HTR-8/SVneo (cell line): Measurements from ENCODE around the gene EML4.

ENCODE experiments used
- DNase-seq: peaks from one replicate; pipeline ENCODE4 v3.0.0; 2011; ENCODE audit warnings: low spot score, mixed read lengths; ENCODE audit not compliant: insufficient read length
- FAIRE-seq: peaks from 2 replicates; lab custom pipeline; 2011; peaks lifted over from hg19 to GRCh38; lab: Jason Lieb, UNC

The EML4 gene

DNA sequence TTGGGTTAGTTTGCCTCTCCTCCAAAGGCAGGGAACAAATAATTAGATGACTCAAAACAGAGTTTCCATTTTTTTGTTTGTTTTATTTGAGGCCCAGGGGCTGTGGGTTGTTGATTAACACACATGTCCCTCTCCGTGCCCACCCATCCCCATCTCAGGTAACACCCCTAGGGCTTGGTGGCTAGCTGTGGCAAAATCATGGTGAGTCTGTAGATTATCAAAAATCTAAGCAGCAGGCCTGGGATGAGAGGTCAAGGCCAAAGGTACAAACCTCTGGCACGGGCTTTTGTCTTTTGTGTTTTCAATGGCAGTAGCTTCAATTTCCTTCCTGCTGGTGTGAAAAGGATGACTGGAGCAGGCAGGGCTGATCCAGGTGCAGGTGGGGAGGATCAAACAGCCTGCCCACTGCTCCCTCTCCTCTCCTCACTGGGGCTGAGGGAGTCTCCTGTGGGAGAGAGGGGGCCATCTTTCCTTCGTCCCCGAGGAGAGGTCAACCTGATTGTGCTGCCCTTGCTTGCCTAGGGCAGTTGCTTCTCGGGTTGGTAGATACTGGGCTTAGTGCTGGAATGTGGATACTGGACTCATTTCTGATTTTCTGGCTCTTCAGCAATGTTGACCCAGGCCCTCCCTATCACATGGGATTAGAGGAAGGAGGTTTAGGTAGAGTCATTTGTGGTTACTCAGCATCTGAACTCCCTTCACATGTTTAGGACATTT lies 31.9 kb upstream of the EML4 start:
- no peak for FAIRE-seq
- no peak for DNase-seq

DNA sequence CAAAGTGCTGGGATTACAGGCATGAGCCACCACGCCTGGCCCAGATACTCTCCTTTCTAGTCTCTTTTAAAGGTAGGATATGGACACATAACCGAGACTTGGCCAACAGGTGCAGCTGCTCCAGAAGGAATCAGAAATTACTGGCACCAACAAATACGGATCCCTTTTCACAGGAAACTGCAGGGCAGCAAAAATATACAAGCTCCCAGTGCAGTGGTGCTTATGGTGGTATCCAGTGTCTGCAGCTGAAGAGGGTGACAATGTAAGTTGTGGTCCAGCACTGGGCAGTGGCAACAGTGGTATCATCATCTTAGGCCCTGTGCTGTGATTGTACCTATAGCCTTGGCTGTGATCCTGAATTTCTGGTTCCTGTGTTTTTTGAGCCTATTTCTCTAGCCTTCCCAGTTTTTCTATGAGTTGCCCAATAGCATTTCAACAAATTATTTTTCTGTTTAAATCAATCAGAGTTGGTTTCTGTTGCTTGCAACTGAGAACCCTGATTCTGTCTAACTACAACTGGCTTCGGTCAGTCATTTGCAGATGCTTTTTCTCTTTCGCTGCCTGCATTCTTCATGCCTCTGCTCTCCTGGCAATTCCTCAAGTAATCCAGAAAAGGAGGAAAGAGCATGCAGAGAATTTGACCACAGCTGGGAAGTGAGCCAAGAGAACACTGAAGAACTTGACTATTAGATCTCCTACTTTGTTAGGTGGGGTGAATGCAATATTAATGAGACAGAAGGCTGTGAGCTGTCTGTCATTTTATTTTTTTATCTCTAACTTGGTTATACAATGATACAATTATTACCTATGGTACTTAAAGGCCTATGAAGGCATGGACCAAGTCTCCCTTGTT lies 30.8 kb upstream of the EML4 start:
- DNase-seq (peak; percentile 67), FAIRE-seq (no peak)

DNA sequence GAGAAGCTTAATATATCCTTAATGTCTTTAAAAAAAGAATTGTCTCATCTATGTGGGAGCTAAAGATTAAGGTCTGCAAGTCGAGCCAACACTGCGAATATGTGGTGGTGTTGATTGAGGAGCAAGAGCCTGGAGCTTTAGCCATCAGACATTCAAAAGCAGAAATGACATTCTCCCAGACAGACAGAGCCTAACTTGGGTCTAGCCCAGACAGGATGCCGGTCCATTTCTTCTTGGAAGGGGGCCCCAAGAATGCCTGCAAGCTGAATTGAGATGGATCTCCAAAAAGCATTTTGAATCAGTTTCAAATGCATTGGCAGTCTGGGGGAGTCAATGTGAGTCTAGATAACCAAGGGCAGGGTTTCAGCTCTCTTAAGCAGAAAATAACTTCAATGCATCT lies 30.1 kb upstream of the EML4 start:
- FAIRE-seq: no peak
- DNase-seq: no peak

DNA sequence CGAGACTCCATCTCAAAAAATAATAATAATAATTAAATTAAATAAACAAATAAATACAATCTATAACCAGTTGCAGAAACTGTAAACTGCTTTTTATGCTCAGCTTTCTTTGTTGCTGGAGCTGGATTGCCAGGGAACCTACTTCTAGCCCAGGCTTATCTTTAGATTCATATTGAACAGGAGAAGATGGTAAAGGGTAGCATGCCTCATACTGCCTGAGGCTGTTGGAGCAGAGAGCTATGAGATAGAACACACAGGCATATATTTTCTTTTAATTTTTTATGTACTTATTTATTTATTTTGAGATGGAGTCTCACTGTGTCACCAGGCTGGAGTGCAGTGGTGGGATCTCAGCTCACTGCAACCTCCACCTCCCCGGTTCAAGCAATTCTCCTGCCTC lies 28.7 kb upstream of the EML4 start:
- no peak for DNase-seq
- no peak for FAIRE-seq

DNA sequence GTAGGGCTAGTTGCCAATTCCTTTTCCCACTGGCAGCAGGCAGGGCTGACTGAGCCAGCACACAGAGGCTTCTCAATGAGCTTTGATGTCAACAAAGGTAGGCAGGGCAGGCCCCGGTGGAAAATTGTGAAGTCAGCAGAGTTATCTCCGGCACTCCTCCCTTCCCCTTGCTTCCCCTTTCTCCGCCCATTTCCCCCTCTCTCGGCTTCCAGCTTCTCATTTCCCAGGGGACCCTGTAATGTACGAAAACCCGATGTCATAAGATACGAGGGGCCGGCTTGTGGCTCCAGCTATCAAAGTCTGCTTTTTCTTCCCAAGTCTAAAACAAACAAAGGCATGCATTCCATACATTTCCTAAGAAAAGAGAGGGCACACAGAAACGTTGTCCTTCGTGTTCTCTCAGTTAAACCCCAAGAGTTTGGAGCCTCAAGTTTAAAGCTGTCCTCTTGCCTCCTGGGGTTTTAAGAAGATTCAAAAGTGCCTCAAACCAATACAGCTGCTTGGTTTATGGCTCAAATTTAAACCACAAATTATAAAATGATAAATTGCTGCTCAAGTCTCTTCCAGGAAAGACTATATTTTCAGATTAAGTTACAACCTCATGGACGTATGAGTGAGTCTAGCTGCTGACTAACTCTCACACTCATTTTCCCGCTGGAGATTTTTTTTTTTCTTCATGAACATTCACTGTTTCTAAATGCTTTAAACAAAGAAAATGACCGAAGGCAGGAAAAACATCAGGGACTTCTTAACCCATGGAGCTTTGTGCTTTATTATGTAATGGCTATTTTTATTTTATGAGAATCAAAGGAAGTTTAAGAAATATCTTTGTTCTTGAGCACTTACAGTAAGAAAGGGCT lies 27.2 kb upstream of the EML4 start:
- no peak for FAIRE-seq
- DNase-seq: no peak

DNA sequence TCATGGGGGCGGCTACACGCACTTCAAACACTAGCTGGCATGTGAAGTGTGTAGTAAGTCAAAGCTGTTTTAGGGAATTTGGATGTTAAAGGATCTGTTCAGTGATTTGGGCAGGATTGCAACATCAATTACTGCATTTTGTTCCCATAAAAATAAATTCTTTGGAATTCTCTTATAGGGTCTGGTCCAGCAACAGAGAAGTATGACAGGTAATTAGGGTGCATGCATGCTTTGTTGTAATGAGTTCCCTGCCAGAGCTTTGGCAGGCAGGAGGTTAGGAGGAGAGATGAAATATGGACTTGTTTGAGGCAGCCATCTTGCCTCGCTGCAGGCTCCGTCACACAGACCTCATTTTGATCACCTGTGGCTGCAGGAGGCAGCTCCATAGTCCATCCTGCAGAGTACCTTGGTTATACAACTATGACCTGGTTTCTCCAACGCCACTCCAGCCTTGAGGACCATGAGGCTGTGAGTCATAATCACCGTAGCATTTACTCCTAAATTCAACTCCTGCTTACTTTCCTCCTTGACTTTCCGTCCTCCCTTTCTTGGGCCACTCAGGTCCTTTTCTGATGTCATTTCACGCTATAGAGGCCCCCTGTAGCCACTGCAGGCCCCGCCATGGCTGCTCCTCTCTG lies 26.5 kb upstream of the EML4 start:
- DNase-seq: no peak
- no peak for FAIRE-seq

DNA sequence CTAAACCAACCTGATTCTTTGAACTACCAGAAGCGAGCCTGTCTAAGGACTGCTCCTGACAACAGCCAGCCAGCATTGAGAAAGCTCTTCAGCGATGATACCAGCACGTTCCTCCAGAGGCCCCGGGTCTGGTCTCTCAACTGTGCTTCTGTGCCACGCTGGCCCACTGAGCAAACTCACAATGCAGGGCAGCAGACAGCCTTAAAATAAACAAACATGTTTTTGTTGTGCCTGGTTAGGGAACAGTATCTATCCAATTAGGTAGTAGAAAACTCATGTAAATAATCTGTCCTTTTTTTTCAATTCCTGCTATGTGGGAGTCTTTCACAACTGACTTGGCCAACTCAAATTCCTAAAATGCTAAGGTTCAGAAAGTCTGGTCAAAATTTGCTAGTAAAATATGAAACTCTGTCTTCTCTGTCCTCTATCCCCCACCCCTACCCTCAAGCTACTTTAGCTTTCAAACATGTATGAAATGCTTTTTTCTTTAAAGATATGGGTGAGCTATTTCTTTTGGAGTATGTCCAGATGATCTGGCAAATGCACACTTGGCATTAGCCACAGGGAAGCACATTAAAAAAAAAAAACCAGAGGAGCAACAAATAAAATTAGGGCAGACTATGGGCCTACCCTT lies 21.4 kb upstream of the EML4 start:
- FAIRE-seq (no peak), DNase-seq (no peak)

DNA sequence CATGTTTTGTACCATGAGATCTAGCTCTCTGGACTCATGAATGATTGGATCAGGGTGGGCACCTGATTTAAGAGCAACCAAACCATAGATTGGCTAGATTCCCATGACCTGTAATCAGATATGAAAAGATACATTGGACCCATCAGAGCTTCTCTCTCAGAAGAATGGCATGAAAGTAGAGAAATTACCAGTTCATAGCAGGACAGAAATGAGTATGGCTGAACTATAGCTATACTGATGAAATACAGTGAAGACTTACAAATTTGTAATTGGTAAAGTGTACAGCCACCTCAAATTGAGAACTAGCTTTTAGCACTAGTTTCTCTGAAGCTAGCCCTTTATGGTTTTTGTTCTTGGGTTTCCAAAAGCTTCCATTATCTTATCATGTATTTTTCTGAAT lies 19.0 kb upstream of the EML4 start:
- DNase-seq (no peak), FAIRE-seq (no peak)

DNA sequence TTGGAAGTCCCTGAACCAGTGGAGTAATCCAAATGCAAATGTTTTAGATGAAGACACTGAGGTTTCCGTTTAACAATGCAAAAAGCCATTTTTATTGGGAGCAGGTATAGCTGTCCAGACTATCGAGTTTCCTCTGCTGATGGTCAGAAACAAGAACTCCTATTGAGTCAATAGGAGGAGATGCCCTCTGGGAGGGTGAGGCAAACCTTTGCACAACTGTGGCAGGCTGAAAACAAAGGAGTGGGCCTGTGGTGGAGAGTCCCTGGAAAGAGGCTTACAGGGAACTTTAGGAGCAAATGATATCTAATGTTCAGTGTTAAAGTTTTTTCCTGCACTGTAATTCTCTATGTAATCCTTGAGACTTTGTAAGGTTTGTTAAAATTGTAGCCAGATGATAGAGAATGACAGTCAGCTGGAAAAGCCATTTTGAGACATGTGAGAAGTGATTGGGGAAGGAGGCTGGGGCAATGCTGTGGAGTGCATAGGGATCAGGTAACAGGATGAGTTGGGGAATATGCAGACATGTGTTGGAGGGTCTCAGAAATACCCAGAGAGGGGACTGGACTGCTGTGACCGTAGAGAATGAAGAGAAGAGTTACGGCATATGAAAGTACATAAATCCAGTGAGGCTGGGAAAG lies 15.1 kb upstream of the EML4 start:
- no peak for DNase-seq
- FAIRE-seq: no peak

DNA sequence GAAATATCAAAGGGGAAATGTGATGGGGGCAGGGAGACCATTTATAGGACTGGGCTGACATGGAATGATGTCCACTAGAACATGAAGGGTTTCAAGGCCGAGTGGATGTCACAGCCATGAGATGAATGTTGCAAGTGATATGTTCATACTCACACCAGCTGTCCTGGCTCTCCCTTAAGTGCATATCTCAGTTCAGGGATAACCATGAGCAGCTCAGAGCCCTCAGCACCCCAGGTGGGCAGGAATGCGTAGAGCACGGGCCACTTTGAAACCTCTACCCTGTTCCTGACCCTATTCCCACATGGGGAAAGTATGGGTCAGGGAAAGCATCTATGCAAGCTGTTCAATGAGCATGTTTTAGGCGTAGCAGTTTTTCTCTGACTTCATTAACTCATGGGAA lies 12.4 kb upstream of the EML4 start:
- FAIRE-seq: no peak
- DNase-seq: no peak

DNA sequence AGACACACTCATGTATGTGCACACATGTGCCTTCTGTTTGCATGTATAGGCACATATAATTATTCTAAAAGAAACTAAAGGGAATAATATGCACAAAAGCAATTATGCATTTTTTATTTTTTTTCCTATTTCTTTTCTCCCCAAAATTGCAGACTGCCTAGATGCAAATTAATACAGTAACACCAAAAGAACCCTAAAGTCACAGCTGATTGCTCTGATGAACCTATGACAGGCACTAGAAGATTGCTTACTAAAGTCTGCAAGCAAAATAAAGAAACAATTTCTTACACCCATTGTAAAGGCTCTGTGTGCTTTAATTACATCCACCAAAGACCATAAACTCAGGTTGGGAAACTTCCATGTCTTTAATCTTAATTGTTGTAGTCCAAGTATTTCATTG lies 7.7 kb upstream of the EML4 start:
- DNase-seq: no peak
- FAIRE-seq: no peak

DNA sequence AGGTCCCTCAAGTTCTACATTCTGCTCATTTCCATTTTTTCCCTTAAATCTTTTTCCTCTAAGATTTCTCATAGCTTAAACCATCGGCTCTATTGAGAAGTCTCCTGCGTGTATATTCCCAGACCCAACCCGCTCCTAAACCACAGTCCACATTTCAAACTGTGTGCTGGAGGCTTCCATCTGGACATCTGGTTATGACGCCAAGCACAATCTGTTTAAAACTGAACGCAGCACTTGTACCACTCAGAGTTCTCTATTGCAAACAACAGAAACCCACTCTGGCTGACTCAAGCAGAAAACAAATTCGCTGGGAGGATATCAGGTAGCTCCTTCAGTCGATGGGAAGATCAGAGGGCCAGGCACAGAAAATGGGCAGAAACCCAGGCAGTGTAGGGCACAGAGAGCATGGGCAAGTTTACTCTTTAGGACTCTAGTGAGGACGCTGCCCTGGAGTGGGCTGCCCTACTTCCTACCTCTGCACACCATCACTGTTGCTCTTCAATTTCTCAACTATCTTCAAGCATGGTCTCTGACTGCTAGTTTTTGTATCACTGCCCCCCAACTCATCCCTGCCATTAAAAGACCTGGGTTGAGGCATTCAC lies 5.6 kb upstream of the EML4 start:
- FAIRE-seq (no peak), DNase-seq (no peak)

DNA sequence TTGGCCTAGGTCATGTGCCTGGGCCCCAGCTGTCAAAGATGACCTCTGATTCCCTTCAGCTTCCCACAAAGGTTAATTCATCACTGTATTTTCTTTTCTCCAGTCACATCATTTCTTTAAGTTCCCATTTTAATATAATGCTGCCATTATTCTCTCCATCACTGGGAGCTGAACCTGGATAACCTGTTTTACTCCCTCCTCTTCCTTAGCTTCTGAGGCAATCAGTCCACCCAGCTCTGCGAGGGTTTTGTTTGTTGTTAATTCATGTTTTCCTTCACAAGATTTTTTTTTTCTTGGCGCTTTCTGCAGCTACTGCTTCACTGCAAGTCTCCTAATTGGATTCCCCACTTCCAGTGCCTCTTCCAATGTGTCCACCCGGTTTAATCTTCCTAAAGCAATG lies 5.1 kb upstream of the EML4 start:
- no peak for DNase-seq
- FAIRE-seq: no peak

DNA sequence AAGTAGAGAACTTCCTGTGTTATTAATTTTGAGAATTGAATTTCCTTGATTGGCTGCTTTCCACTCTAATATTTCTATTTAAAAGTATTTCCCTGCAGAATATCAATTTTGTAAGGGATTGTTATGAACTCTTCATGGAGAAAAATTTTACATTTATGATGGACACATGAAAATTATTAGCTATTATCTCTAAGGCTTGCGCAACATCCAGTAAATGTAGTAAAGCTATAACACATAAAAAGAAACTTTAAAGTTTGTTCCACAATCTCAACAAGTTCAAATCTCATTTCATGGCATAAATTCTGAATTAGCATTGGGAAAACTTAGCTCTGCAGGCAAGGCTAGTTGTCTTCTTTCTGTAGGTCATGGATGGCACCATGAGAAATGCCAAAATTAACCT lies 4.2 kb upstream of the EML4 start:
- FAIRE-seq: no peak
- DNase-seq: no peak

DNA sequence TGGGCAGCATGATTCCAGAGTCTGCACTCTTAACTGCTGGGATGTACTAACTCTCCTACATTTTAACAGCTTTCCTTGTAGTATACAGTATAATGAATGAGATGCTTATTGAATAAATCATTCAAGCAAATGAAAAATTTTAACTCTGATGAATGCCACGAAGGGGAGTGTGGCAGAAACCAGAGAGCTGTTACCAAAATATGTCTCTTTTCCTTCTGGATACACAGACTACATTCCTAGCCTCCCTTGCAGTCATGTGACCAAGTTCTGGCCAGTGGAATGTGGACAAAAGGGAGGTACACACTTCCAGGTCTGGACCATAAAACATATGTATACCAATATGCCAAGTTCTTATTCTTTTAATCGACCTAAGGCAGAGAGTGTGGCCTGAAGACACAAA lies 1.7 kb upstream of the EML4 start:
- DNase-seq (no peak), FAIRE-seq (no peak)

DNA sequence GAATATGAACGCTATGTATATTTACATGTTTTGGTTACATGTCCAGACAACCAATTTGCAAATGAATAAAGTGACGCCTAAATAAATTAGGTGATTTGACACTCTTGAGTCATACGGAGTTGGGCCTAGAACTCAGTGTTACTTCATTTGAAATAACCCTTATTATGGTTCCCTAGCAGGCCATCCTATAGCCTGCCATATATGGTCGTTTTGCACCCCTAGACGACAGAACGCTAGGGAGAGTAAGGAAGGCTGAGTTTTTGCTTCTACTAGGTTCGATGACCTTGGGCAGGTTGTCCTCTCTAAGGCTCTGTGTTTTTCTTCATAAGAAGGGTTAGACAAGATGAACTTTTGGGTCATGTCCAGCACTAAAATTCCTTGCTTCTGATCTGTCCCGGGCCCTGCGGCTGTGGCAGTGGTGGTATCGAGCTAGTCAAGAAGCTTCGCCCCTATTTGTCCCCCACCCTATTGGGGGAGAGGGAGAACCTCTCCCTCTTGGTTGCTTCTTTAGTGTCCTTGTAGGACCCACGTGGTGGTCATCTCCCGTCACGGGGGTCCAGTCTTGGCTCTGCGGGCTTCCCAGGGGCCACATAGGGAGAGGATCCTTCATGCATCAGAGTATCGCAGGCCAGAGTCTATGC lies 574 bp upstream of the EML4 start:
- DNase-seq (no peak), FAIRE-seq (no peak)

DNA sequence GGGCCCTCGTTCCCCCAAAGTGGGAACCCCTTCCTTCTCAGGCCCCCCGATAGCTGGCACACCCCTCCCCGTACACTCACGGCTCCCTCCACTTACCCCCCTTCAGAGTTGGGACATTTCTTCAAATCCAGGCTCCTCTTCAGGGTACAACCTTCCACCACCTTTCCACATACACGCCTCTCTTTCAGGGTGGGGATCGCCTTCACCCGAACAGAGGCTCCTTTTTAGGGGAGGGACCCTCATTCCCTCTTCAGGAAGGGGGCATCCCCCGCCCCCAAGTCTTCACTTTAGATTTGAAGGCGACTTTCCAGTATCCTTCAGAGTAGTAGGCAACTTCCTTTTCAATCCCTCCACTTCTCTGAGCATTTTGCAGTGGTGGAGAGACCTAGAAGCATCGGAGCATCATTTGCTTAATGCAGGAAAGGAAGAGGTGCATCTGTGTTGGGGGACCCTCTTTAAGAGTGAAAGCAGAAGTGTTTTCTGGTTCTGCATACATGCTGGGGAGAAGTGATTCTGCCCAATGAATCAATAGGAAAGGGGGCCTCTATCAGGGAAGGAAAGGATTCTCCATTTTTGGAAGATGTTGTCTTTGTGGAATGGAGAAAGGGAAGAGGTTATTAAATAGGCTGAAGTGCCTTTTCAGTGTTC lies 845 bp downstream of the EML4 start:
- DNase-seq: no peak
- FAIRE-seq: no peak
